ENCODE results near the gene APOBEC3H.

The APOBEC3H gene

GRCh38 chr22:39081016-39081415, 16.0 kb upstream of the APOBEC3H start:
- no peak for DNase-seq (ENCODE audit: low spot score)

DNA sequence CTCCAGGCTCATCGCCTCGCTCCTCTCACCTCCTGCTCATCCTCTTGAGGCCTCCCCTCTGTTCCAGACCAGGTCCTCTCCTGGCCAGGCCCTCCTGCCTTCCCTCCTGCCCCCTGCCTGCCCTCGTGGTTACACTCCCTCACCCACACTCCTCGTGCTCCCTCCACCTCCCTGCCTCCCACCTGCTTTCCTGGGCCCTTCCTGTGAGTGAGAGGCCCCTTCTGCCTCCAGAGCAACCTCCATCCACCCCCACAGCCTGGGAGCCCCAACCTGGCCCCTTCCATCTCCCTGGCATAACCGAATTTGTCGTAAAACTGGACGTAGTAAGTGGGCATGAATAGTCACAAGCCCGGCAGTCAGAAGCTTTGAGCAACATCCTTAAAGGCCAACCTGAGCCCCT, 15.4 kb upstream of the APOBEC3H start:
- no peak for DNase-seq (ENCODE audit: low spot score)

DNA sequence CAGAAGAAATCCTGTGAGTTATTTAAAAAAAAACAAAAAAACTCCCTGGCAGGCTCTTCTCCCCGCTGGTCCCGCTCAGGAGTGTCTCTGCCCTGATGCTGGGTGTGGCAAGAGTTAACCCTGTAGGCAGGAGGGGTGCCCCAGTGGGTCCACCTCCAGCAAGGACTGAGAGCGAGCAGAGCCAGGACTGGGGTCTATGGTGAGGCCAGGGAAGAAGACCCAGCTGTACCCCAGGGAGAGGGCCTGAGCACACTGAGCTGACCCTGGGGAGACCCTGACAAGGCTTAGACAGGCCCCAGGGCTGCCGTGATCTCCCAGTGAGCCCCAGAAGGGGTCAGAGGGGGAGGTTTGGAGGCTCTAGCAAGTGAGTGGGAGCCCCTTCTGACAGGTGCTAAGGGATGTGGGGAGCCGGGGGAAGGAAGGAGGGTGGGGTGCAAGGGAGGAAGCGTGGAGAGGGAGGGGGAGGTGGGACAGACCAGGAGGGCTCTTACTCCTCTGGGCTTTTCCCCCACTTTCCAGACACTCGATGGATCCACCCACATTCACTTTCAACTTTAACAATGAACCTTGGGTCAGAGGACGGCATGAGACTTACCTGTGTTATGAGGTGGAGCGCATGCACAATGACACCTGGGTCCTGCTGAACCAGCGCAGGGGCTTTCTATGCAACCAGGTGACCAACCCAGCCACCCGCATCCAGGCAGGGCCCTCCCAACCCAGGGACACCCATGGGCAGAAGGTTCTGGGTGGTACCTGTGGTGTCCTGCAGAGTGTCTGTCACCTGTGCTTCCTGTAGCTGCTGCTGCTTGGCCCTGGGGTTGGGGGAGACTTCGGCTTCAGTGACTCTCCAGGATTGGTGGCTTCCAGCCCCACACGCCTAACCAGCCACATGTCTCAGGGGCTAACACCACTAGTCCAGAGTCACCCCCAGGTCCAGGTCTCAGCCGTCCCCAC, 13.6 kb upstream of the APOBEC3H start:
- DNase-seq (ENCODE audit: low spot score): no peak

DNA sequence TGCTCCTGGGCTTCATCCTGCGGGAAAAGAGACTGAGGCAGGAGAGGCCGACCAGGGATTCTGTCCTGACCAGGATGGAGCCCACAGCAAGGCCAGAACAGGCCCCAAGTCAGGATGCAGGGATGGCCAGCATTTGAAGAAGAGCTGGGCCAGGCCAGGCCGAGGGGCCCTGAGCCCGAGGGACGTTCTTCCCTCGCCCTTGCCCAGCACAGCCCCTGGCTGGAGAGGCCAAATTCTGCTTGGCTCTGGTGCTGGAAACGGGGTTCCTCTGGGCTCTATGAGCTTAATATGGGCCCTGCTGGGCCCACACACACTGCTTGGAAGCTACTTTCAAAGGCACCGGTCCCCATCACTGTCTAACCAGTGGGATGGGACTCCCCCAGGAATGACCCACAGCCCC, 12.4 kb upstream of the APOBEC3H start:
- DNase-seq (ENCODE audit: low spot score): no peak

GRCh38 chr22:39087098-39087497, 9.9 kb upstream of the APOBEC3H start:
- no peak for DNase-seq (ENCODE audit: low spot score)

- no peak for DNase-seq (ENCODE audit: low spot score)
Measured at GRCh38 chr22:39087881-39088684, 9.0 kb upstream of the APOBEC3H start.

- no peak for DNase-seq (ENCODE audit: low spot score)
Measured at GRCh38 chr22:39088685-39089032, 8.4 kb upstream of the APOBEC3H start.

GRCh38 chr22:39089928-39090327, 7.1 kb upstream of the APOBEC3H start:
- no peak for DNase-seq (ENCODE audit: low spot score)

- peak; percentile 96 for DNase-seq (ENCODE audit: low spot score)
Measured at GRCh38 chr22:39090426-39091064, 6.5 kb upstream of the APOBEC3H start.

DNA sequence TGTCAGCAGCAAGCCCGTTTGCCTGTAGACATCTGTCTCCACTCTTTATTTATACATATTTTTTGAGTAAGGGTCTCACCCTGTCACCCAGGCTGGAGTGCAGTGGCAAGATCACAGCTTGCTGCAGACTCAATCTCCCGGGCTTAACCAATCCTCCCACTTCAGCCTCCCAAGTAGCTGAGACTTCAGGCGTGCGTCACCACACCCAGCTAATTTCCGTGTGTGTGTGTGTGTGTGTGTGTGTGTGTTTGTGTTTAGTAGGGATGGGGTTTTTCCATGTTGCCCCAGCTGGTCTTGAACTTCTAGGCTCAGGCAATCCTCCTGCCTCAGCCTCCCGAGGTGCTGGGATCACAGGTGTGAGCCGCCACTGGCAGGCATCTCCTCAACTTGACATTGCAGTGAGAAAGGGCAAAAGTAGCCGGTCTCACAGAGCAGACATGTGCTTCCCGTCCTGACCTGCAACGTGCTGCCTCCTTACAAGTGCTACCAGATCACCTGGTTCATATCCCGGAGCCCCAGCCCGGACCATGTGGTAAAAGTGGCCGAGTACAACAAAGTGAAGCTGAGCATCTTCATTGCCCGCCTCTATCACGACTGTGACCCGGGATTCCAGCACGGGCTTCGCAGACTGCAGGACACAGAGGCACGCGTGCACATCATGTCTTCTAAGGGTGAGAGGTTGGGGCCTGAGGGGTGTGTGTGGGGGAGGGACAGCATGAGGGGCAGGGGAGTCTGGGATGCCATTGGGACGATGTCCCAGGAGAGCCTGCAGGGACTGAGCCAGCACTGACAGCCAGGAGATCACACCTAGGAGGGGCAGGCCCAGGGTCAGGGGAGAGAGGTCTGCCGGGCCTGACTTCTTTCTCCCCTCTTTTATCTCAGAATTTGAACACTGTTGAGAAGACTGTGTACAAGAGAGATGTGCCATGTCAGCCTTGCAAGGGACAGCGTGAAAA, 5.6 kb upstream of the APOBEC3H start:
- DNase-seq (ENCODE audit: low spot score): no peak

GRCh38 chr22:39092111-39092862, 4.8 kb upstream of the APOBEC3H start:
- DNase-seq (ENCODE audit: low spot score): peak; percentile 79

- DNase-seq (ENCODE audit: low spot score): no peak
Measured at GRCh38 chr22:39094717-39095389, 2.2 kb upstream of the APOBEC3H start.

DNA sequence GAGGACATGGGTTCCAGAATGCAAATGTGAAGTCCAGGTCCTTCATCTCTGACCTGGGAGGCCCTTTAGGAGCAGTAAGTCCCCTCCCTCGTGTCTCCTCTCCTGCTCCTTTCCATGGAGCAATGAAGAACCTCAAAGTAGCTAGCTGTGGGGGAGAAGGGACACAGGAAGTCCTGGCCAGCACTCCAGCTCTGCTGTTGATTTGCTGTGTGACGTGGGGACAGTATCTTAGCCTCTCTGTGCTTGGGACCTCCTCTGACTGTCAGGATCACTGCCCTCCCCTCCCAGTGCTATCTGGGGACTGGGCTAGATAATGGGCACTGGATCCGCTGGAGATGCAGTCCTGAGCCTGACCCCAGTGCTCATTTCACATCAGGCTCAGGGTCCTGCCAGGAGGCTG, 1.1 kb upstream of the APOBEC3H start:
- no peak for DNase-seq (ENCODE audit: low spot score)

DNA sequence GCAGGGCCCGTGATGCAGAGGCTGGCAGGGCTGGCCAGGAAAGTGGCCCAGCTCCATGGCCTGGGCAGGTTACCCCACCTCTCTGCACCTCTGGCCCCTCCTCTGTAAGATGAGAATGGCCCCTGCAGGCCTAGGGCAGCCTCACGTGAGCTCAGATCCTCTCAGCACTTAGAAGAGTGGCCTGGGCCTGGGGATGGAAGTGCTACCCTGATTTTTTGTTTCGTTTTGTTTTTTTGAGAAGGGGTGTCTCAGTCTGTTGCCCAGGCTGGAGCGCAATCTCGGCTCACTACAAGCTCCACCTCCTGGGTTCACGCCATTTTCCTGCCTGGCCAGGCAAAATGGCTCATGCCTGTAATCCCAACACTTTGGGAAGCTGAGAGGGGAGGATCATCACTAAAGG, 982 bp downstream of the APOBEC3H start:
- no peak for DNase-seq (ENCODE audit: low spot score)

- DNase-seq (ENCODE audit: low spot score): no peak
Measured at GRCh38 chr22:39098576-39098975, 1.5 kb downstream of the APOBEC3H start.

GRCh38 chr22:39101226-39101625, 4.2 kb downstream of the APOBEC3H start:
- DNase-seq (ENCODE audit: low spot score): no peak

DNA sequence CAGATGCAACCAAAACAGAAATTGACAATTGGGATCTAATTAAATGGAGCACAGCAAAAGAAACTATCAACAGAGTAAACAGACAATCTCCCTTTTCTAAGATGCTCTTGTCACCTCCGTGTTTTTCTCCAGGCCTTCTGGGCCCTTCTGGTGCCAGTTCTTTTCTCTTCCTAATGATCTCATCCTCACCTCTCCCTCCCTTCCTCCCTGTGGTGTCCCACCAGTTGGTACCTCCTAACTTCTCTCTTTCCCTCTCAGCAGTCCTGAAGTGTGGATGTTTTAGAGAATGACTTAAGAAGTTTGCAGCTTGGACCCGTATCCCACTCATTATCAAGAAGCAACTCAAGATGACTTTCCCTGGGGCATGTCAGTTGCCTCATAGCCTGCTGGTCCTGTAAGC, 6.4 kb downstream of the APOBEC3H start:
- DNase-seq (ENCODE audit: low spot score): no peak

DNA sequence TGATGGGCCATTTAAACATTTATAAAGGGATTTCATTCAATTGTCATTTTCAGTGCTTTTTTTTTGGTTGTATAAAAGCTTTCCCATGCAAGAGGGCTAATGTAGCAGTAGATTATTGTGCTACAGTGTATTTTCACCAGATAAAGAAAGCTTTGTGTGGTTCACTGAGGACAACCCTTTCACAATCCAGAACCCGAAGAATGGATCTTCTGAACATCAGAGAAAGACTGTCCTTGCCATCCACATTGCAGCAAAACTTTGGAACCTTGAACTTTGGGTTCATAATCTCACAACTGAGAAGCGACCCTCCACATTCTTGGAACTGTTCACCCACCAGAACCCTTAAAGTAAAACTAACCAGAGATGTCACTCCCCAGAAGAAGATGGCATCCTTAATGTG, 9.3 kb downstream of the APOBEC3H start:
- no peak for DNase-seq (ENCODE audit: low spot score)

DNA sequence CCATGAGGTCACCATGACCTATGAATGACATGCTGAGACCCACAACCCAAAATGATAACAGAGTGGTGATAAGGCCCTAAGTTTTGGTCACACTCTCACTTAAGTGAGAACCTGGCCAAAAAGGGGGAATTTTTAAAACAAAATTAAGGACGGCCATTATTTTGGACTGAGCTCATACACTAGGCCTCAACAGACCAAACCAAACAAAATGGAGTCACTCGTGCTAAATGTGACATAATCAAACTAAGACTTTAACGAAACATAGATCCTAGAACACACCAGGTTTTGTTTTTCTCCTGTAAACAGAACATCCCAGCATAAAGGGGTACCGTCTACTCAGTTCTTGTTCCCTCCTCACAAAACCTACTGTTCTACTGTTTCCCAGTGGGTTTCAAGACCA, 11.4 kb downstream of the APOBEC3H start:
- DNase-seq (ENCODE audit: low spot score): no peak

- DNase-seq (ENCODE audit: low spot score): no peak
Measured at GRCh38 chr22:39109361-39109760, 12.3 kb downstream of the APOBEC3H start.

All from activated CD4-positive, alpha-beta T cell treated with anti-CD3 and anti-CD28 coated beads, Interleukin-2, Interleukin-4, amounts not matched to agents 100 ng/mL and 50 ng/mL, durations not matched to agents 16 hours and 8 hours (primary cell).